ENCODE measurements around the gene MGAT1. TPM values are rescaled to one million over a fixed set of nuclear protein-coding genes. Genes with fewer than 3 reads are reported as not detected.

The MGAT1 gene
- total and polyA plus RNA-seq, 8 donors, result 52.8 to 656 (median 66.4) TPM

DNA sequence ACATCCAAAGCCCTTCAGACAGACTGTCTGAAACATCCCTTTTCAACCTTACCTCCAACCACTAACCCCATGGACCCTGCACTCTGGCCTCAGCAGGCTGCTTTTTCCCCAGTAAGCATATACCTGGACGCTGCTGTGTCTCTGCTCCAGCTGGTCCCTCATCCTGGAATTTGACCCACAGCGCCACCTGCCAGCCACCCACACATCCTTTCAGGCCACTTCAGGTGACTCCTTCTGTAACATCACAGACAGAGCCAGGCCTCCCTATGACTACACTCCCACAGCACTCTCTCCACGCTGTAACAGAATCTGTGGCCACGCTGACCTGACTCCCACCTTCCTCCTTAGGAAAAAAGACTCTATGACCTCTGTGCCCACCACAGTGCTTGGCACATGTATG is 3.4 kb downstream of the MGAT1 start:
- 63 to 79% (median 67%) methylated on average over 4 of the region's 4 CpGs for WGBS, 5 donors
- peak overlapping the region in 3 of 5 donors; percentile 52 to 99 (median 99) for H3K27ac ChIP-seq
- peaks cover 78 to 91% (median 87%) of the 10 kb centered on the region in 4 donors for H3K4me1 ChIP-seq
- DNase-seq, result peak; percentile 58 to 66
- H3K4me3 ChIP-seq, result peak overlapping the region in 1 of 4 donors; percentile 81
- intact Hi-C loops (cut with DNase I; ENCODE audit: low total_unique reads), result loop anchor here (10.0 kb wide), 1 partner anchor 56 kb away; no protein-coding TSS in a partner anchor
- no peaks in the 10 kb centered on the region for H3K27me3 ChIP-seq
- H3K9me3 ChIP-seq, result no peaks in the 10 kb centered on the region
- no peak for TF ChIP-seq POLR2A (IDR thresholded peaks at IDR 0.05)
- TF ChIP-seq, protein P1, sequence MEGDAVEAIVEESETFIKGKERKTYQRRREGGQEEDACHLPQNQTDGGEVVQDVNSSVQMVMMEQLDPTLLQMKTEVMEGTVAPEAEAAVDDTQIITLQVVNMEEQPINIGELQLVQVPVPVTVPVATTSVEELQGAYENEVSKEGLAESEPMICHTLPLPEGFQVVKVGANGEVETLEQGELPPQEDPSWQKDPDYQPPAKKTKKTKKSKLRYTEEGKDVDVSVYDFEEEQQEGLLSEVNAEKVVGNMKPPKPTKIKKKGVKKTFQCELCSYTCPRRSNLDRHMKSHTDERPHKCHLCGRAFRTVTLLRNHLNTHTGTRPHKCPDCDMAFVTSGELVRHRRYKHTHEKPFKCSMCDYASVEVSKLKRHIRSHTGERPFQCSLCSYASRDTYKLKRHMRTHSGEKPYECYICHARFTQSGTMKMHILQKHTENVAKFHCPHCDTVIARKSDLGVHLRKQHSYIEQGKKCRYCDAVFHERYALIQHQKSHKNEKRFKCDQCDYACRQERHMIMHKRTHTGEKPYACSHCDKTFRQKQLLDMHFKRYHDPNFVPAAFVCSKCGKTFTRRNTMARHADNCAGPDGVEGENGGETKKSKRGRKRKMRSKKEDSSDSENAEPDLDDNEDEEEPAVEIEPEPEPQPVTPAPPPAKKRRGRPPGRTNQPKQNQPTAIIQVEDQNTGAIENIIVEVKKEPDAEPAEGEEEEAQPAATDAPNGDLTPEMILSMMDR (IDR thresholded peaks at IDR 0.05), result peak in 2 of 7 experiments; percentile 24 to 35
- H3K36me3 ChIP-seq, result peaks cover 0 to 35% (median 27%) of the 10 kb centered on the region in 4 donors

DNA sequence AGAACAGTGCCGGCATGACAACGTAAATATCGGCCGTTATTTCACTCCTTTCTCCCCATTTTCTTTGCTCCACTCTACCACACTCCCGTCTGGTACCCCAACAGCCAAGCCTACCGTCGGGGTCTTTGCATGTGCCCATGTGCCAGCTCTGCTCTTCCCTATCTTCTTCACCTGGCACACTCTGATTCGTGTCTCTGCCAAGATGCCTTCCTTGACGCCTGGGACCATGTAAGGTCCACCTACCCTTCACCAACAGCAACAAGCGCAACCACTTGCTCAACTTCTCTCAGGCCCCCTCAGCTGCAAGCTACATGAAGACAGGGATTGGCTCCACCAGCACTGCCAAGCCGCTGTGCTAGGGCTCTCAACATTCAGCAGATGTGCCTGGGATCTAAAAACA is 4.4 kb downstream of the MGAT1 start:
- no peak for TF ChIP-seq EP300 (IDR thresholded peaks at IDR 0.05)
- TF ChIP-seq, protein P1 (IDR thresholded peaks at IDR 0.05), result no peak
- TF ChIP-seq POLR2A (IDR thresholded peaks at IDR 0.05), result no peak
- no peak for TF ChIP-seq POLR2AphosphoS5 (IDR thresholded peaks at IDR 0.05)
- Histone ChIP-seq H3K4me1 (peaks cover 68 to 89% (median 81%) of the 10 kb centered on the region in 4 donors), H3K27me3 (no peaks in the 10 kb centered on the region), H3K4me3 (peak overlapping the region in 1 of 4 donors; percentile 13), H3K9me3 (no peaks in the 10 kb centered on the region), H3K27ac (peak overlapping the region in 1 of 5 donors; percentile 16), H3K36me3 (peaks cover 0 to 45% (median 33%) of the 10 kb centered on the region in 4 donors)
- intact Hi-C loops (cut with DNase I; ENCODE audit: low total_unique reads), result loop anchor here (10.0 kb wide), 1 partner anchor 57 kb away; no protein-coding TSS in a partner anchor
- WGBS, 5 donors, result 78 to 90% (median 86%) methylated on average over 11 of the region's 11 CpGs
- DNase-seq, result no peak

DNA sequence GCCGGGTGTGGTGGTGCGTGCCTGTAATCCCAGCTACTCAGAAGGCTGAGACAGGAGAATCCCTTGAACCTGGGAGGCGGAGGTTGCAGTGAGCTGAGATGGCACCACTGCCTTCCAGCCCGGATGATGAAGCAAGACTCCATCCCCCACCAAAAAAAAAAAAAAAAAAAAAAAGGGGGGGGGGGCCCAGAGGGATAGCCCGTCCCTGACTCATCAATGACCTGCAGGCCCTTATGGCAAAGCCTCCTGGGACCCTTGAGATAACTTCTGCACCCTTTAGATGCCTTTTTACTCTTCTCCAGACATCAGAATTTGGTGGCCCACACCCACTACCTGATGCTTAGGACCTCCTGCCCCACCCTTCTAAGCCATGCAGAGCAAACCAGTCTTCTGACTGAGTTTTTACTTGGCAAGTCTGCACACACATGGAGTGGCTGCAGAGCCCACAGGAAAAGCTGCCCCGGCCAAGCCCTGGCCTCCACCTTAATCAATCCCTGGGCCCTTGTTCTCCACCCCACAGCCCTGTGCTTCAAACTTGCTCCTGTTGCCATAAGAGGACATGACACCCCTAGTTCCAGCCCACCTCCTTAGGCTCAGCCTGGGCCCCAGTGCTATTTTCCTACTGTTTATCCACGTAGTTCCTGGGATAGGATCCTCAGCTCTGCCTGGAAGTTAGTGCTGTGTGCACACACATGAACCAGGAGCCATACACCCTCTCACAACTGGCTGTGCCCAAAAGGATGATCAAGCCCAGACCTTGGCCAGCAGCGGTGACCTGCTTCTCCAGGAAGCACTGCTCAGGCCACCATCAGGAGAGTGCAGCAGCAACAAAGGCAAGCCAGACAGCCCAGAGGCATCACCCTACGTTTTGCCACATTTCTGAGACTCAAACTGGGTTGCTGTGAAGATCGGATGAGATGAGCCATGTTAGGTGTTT is 5.1 kb downstream of the MGAT1 start:
- DNase-seq, result no peak
- TF ChIP-seq POLR2A (IDR thresholded peaks at IDR 0.05), result no peak
- TF ChIP-seq, protein P1 (IDR thresholded peaks at IDR 0.05), result no peak
- TF ChIP-seq POLR2AphosphoS5 (IDR thresholded peaks at IDR 0.05), result no peak
- no peak for TF ChIP-seq EP300 (IDR thresholded peaks at IDR 0.05)
- peaks cover 64 to 92% (median 79%) of the 10 kb centered on the region in 4 donors for H3K4me1 ChIP-seq

DNA sequence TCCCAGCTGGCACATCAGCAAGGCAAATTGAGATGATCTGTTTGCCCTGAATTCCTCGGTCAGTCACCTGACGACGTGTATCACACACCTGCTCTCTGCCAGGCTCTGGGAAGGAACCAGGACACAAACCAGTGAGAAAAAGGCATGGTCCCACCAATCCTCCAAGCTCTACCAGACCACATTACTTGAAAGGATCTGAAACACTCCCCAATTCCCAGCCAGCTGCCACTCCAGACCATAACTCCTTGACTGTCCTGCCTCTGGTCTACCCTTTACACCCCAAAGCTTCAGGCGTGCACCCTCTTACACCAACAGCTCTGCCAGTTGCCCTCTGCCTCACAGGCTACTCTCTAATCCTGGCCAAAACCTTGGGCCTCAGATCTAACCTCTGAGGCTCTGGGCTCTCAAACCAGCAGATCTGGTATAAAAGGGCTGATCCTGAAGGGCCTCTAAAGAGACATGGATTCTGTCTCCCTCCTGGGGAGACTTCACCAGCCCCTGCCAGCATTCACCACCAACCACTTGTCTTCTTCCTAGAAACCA is 6.8 kb downstream of the MGAT1 start:
- H3K4me1 ChIP-seq, result peaks cover 54 to 94% (median 73%) of the 10 kb centered on the region in 4 donors
- intact Hi-C loops (cut with DNase I; ENCODE audit: low total_unique reads), result loop anchor here (10.0 kb wide), 1 partner anchor 59 kb away; no protein-coding TSS in a partner anchor
- DNase-seq, result no peak
- TF ChIP-seq, protein P1 (IDR thresholded peaks at IDR 0.05), result no peak
- TF ChIP-seq POLR2AphosphoS5 (IDR thresholded peaks at IDR 0.05) (no peak), POLR2A (IDR thresholded peaks at IDR 0.05) (no peak), EP300 (IDR thresholded peaks at IDR 0.05) (no peak)
- WGBS, 5 donors, result 46 to 78% (median 76%) methylated on average over 4 of the region's 4 CpGs
- H3K27ac ChIP-seq, result peak overlapping the region in 1 of 5 donors; percentile 18
- peaks cover 23 to 69% (median 56%) of the 10 kb centered on the region in 4 donors for H3K36me3 ChIP-seq
- no peaks in the 10 kb centered on the region for H3K27me3 ChIP-seq
- H3K9me3 ChIP-seq, result no peaks in the 10 kb centered on the region
- H3K4me3 ChIP-seq, result no peak overlapping the region

More for the DNA sequence above, 5.1 kb downstream of the MGAT1 start:
- Histone ChIP-seq H3K27me3 (no peaks in the 10 kb centered on the region), H3K36me3 (peaks cover 6 to 52% (median 40%) of the 10 kb centered on the region in 4 donors), H3K9me3 (no peaks in the 10 kb centered on the region), H3K4me3 (peak overlapping the region in 1 of 4 donors; percentile 13), H3K27ac (peak overlapping the region in 1 of 5 donors; percentile 16)
- intact Hi-C loops (cut with DNase I; ENCODE audit: low total_unique reads), result loop anchor here (10.0 kb wide), 1 partner anchor 57 kb away; no protein-coding TSS in a partner anchor
- 63 to 79% (median 74%) methylated on average over 9 to 10 of the region's 10 CpGs for WGBS, 5 donors

Measured in stomach (tissue), 9 donors.